ENCODE results near the gene CDK9. TPM values are rescaled to one million over a fixed set of nuclear protein-coding genes. Genes with fewer than 3 reads are reported as not detected.

Gene CDK9
- total RNA-seq, 4 donors from 2014 or later, result 66.6 to 112 (median 87.6) TPM

DNA sequence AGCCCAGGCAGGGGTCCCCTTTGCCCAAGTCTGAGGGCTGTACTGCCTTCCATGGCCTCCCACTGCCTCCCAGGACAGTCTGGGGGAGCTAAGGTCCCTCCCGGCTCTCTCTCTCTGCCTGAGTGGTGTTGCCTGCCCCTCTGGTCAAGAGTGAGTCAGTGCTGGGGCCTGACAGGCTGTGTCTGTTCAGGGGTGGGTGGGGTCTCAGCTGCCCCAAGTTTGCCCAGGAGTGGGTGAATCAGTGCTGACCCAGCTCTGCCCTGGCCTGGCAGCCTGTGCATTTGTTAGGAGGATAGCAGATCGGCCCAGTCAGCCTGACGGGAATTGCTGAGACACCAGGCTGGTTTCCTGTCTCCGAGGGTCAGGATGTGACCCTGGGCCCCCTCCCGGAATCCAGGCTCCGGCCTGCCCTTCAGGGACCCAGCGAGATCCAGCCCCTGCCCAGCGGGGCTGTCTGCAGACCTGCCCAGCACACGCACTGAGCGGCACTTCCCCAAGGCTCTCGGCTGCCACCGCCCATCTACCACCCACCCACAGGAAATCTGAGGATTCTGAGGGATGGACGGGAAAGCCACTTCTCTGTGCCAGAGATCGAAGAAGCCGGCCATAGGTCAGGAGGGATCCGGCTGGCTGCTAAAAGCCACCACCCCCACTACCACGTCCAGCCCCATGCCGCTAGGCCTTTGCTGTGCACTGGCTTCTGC is 52.7 kb downstream of the CDK9 start:
- Histone ChIP-seq H3K9me3 (no peaks in the 10 kb centered on the region), H3K4me3 (peak overlapping the region in 1 of 4 donors; percentile 15), H3K36me3 (peaks cover 0 to 15% (median 0%) of the 10 kb centered on the region in 3 donors), H3K27me3 (no peaks in the 10 kb centered on the region), H3K4me1 (peaks cover 0 to 77% (median 62%) of the 10 kb centered on the region in 4 donors), H3K27ac (peak overlapping the region; percentile 72 to 98 (median 90))
- TF ChIP-seq, protein P1, sequence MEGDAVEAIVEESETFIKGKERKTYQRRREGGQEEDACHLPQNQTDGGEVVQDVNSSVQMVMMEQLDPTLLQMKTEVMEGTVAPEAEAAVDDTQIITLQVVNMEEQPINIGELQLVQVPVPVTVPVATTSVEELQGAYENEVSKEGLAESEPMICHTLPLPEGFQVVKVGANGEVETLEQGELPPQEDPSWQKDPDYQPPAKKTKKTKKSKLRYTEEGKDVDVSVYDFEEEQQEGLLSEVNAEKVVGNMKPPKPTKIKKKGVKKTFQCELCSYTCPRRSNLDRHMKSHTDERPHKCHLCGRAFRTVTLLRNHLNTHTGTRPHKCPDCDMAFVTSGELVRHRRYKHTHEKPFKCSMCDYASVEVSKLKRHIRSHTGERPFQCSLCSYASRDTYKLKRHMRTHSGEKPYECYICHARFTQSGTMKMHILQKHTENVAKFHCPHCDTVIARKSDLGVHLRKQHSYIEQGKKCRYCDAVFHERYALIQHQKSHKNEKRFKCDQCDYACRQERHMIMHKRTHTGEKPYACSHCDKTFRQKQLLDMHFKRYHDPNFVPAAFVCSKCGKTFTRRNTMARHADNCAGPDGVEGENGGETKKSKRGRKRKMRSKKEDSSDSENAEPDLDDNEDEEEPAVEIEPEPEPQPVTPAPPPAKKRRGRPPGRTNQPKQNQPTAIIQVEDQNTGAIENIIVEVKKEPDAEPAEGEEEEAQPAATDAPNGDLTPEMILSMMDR (IDR thresholded peaks at IDR 0.05), result no peak
- TF ChIP-seq POLR2A (IDR thresholded peaks at IDR 0.05), result peak in 1 of 2 donors; percentile 22
- TF ChIP-seq EP300 (IDR thresholded peaks at IDR 0.05), result peak in 1 of 2 donors; percentile 91
- 3 to 6% methylated on average over 9 to 18 of the region's 18 CpGs for WGBS, 2 donors
- peak in 1 of 2 donors; percentile 61 for DNase-seq (ENCODE audit: low spot score in 2 of 2)

Small RNA genes lying within 50 kb of the gene (small RNA-seq; reads per million reads assigned to genes)
- not detected for gene RF00019

Other genes with a start within 250 kb of the CDK9 start
- 100 to 1,000 TPM in 3 of 4 donors, 10 to 100 TPM in 1; 96.3 to 142 (median 105) TPM for gene STXBP1, start 173.8 kb upstream of the CDK9 start, total RNA-seq
- gene CFAP157, start 79.0 kb upstream of the CDK9 start, total RNA-seq, result 1 to 10 TPM in 1 of 4 donors, under 1 TPM in 1, not detected in 2; 0.90 to 1.2 TPM
- 10 to 100 TPM in 3 of 4 donors, 1 to 10 TPM in 1; 8.4 to 46.7 (median 23.7) TPM for gene PTRH1, start 70.4 kb upstream of the CDK9 start, total RNA-seq
- gene TTC16, start 70.0 kb upstream of the CDK9 start, total RNA-seq, result under 1 TPM in 1 of 4 donors, not detected in 3; 0.30 TPM
- 10 to 100 TPM; 13.3 to 15.3 (median 14.4) TPM for gene TOR2A, start 50.7 kb upstream of the CDK9 start, total RNA-seq
- 10 to 100 TPM in 3 of 4 donors, 1 to 10 TPM in 1; 4.2 to 18.9 (median 13.4) TPM for gene SH2D3C, start 7.4 kb upstream of the CDK9 start, total RNA-seq
- gene FPGS, start 16.8 kb downstream of the CDK9 start, total RNA-seq, result 100 to 1,000 TPM; 136 to 309 (median 143) TPM
- 100 to 1,000 TPM in 1 of 4 donors, 10 to 100 TPM in 3; 24.9 to 137 (median 85.6) TPM for gene ENG, start 68.6 kb downstream of the CDK9 start, total RNA-seq
- gene AK1, start 91.6 kb downstream of the CDK9 start, total RNA-seq, result 10 to 100 TPM; 29.9 to 65.1 (median 38.7) TPM
- gene ST6GALNAC6, start 113.6 kb downstream of the CDK9 start, total RNA-seq, result 100 to 1,000 TPM; 108 to 193 (median 172) TPM
- 10 to 100 TPM; 23.9 to 70.5 (median 37.0) TPM for gene ST6GALNAC4, start 131.0 kb downstream of the CDK9 start, total RNA-seq
- gene PIP5KL1, start 144.7 kb downstream of the CDK9 start, total RNA-seq, result under 1 TPM in 1 of 4 donors, not detected in 3; 0.59 TPM
- 10 to 100 TPM in 3 of 4 donors, 1 to 10 TPM in 1; 9.0 to 21.9 (median 14.7) TPM for gene DPM2, start 151.8 kb downstream of the CDK9 start, total RNA-seq
- 10 to 100 TPM; 33.9 to 53.8 (median 50.2) TPM for gene EEIG1, start 195.0 kb downstream of the CDK9 start, total RNA-seq

Measured in tibial nerve (tissue), 4 donors.